ENCODE results near the gene MTTP.

- no peak for TF ChIP-seq CTCF (IDR thresholded peaks at IDR 0.05; ENCODE audit: low read length)
- TF ChIP-seq EZH2 (IDR thresholded peaks at IDR 0.05; ENCODE audit: borderline replicate concordance, low read length) = no peak
Measured at GRCh38 chr4:99670409-99671073, 95.9 kb downstream of the MTTP start.

Measured in OCI-LY1 (cell line).